Stomach (tissue), 9 donors: ENCODE results near the gene NISCH. TPM values are rescaled to one million over a fixed set of nuclear protein-coding genes. Genes with fewer than 3 reads are reported as not detected.

ENCODE experiments used
- DNase-seq, 2 donors: peaks; one replicate each; pipeline versions ENCODE4 v3.0.0 to v3.0.0-alpha.2; 2013 to 2019
- H3K27ac ChIP-seq, 5 donors: fragments of 200-600 bp in 4 of 5; sonication (generic) in 4 of 5; one replicate each; pipeline ENCODE4 v1.5.1; 2013 to 2019; ENCODE audit warnings: mild to moderate bottlenecking in 1 of 5, moderate library complexity in 1 of 5
- H3K27me3 ChIP-seq, 3 donors: fragments of 200-600 bp; sonication (generic); one replicate each; pipeline ENCODE4 v1.5.1; 2017 to 2019; ENCODE audit warnings: mixed run types in 1 of 3
- H3K36me3 ChIP-seq, 4 donors: fragments of 200-600 bp; sonication (generic); 1 replicate in 3 of 4; 2 replicates in 1 of 4; pipeline ENCODE4 v1.5.1; 2016 to 2019
- H3K4me1 ChIP-seq, 4 donors: fragments of 200-600 bp; sonication (generic); one replicate each; pipeline ENCODE4 v1.5.1; 2016 to 2019
- H3K4me3 ChIP-seq, 4 donors: fragments of 200-600 bp; sonication (generic) in 3 of 4; one replicate each; pipeline ENCODE4 v1.5.1; 2016 to 2019; ENCODE audit warnings: mild to moderate bottlenecking in 1 of 4
- H3K9me3 ChIP-seq, 4 donors: fragments of 200-600 bp; sonication (generic); one replicate each; pipeline ENCODE4 v1.5.1; 2016 to 2019
- CTCF ChIP-seq, 7 experiments: fragments of 450-650 bp in 4 of 7; fragments of 200-600 bp in 3 of 7; sonication (generic) in 3 of 7; IDR thresholded peaks; one replicate each; pipeline ENCODE4 v1.5.1; 2016 to 2019; ENCODE audit warnings: antibody characterized with exemption in 7 of 7, control low read depth in 2 of 7, mild to moderate bottlenecking in 1 of 7
- EP300 ChIP-seq: sonication (generic); formaldehyde crosslinking; IDR thresholded peaks from one replicate; pipeline ENCODE4 v1.6.1; 2017; ENCODE audit warnings: antibody characterized with exemption
- POLR2A ChIP-seq, 4 donors: fragments of 450-650 bp; IDR thresholded peaks; one replicate each; pipeline ENCODE4 v1.6.1; 2016; ENCODE audit warnings: antibody characterized with exemption in 4 of 4, control low read depth in 2 of 4, mild to moderate bottlenecking in 1 of 4, moderate library complexity in 1 of 4
- POLR2AphosphoS5 ChIP-seq, 3 donors: sonication (generic); formaldehyde crosslinking; IDR thresholded peaks; one replicate each; pipeline ENCODE4 v1.6.1; 2016; ENCODE audit warnings: antibody characterized with exemption in 3 of 3
- WGBS, 5 donors: extraction: QIAGEN DNeasy Blood & Tissue Kit in 3 of 5; methylation state at CpG; one replicate each; pipeline versions ENCODE4 v1.1.5 to v1.1.7; 2013 to 2018; 5-methylcytosine and 5-hydroxymethylcytosine counted together
- intact Hi-C: fragments of 100-400 bp; cut with DNase I; formaldehyde crosslinking; loops from one replicate; pipeline ENCODE4 v1.15.1; 2023; ENCODE audit warnings: low total_unique reads
- polyA plus RNA-seq, 3 donors: library from polyadenylated mRNA; stranded (reverse); fragments of 200-250 nt; gene quantifications; one replicate each; pipeline ENCODE4 v1.2.3, GENCODE V29; 2013
- total RNA-seq, 5 donors: library from RNA; depleted of rRNA; stranded (reverse); fragments of >200 nt; gene quantifications; one replicate each; pipeline versions ENCODE4 v1.1.0 to v1.2.3, GENCODE V29; 2014 to 2016
- donor health status: healthy with polysubstance abuse.
- donor health status: Bipolar disorder and iron deficiency.
- donor health status: healthy.

NISCH gene
- total and polyA plus RNA-seq, 8 donors, result 18.3 to 456 (median 69.9) TPM

DNA sequence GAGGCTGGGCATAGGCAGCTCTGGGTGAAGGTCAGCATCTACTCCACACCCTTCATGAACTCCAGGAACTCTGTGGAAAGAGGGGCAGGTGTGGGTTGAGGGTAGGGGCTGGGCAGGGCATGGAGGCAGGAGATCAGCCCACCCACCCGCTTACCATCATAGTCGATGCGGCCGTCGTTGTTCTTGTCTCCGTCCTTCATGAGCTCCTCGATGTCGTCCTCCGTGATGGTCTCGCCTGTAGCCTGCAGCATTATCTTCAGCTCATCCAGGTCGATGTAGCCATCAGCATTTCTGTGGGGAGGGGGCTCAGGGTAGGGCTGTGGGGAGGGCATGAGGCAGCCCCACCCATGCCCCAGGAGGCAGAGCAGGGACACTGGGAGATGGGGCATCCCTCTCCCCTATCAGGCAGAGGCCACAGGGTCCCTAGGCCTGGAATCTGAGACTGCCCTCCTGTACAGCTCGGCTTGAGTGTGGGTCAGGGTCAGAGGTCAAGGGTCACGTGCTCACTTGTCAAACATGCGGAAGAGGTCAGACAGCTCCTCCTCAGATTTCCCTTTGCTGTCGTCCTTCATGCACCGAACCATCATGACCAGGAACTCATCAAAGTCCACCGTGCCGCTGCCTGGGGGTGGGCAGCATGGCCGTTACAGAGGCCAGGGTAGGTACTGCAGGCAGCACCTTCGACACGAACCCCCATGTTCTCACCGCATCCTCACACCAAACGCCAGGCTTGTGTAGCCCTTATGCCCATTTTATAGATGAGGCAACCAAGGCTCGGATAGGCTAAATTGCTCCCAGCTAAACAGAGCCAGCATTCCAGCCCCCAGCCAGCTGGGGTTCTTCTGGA, 3.9 kb upstream of the NISCH start:
- DNase-seq, result peak in 1 of 2 donors; percentile 18
- Histone ChIP-seq H3K27me3 (no peaks in the 10 kb centered on the region), H3K9me3 (no peaks in the 10 kb centered on the region), H3K4me3 (no peak overlapping the region), H3K27ac (no peak overlapping the region), H3K36me3 (no peaks in the 10 kb centered on the region), H3K4me1 (peaks cover 26 to 53% (median 43%) of the 10 kb centered on the region in 4 donors)
- 78 to 90% (median 83%) methylated on average over 23 to 24 of the region's 24 CpGs for WGBS, 5 donors
- TF ChIP-seq POLR2AphosphoS5 (IDR thresholded peaks at IDR 0.05), result no peak
- no peak for TF ChIP-seq EP300
- TF ChIP-seq CTCF (IDR thresholded peaks at IDR 0.05), result no peak
- no peak for TF ChIP-seq POLR2A (IDR thresholded peaks at IDR 0.05)
- intact Hi-C loops, result no loop called here

DNA sequence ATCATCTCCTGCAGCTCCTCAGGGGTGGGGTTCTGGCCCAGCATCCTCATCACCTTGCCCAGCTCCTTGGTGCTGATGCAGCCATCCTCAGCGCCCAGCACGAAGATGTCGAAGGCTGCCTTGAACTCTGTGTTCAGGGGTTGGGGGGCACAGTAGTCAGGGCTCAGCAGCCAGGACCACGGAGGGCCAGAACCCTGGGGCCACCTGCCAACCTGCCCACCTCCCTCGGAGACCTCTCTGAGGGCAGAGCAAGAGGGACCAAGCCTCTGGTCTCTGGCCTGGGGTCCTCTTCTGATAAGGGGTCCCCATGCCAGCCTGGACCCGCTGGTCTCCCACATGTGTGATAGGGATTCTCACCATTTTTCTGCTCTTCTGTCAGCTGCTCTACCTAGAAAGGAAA, 3.3 kb upstream of the NISCH start:
- H3K27me3 ChIP-seq, result no peaks in the 10 kb centered on the region
- DNase-seq, result peak in 1 of 2 donors; percentile 6
- no peaks in the 10 kb centered on the region for H3K9me3 ChIP-seq
- intact Hi-C loops, result no loop called here
- TF ChIP-seq POLR2A (IDR thresholded peaks at IDR 0.05) (no peak), CTCF (IDR thresholded peaks at IDR 0.05) (no peak), POLR2AphosphoS5 (IDR thresholded peaks at IDR 0.05) (no peak), EP300 (no peak)
- H3K4me1 ChIP-seq, result peaks cover 32 to 54% (median 46%) of the 10 kb centered on the region in 4 donors
- H3K27ac ChIP-seq, result no peak overlapping the region
- H3K4me3 ChIP-seq, result no peak overlapping the region
- no peaks in the 10 kb centered on the region for H3K36me3 ChIP-seq
- WGBS, 5 donors, result 75 to 96% (median 94%) methylated on average over 1 to 6 of the region's 6 CpGs

GRCh38 chr3:52452570-52453221, 2.7 kb upstream of the NISCH start:
- Histone ChIP-seq H3K4me3 (no peak overlapping the region), H3K4me1 (peaks cover 35 to 58% (median 51%) of the 10 kb centered on the region in 4 donors), H3K9me3 (no peaks in the 10 kb centered on the region), H3K27me3 (no peaks in the 10 kb centered on the region), H3K27ac (no peak overlapping the region), H3K36me3 (peaks cover 0 to 5% (median 4%) of the 10 kb centered on the region in 4 donors)
- intact Hi-C loops, result no loop called here
- DNase-seq, result peak in 1 of 2 donors; percentile 45
- whole genome bisulfite sequencing, 5 donors, result 38 to 62% (median 44%) methylated on average over 6 to 11 of the region's 11 CpGs
- TF ChIP-seq CTCF (IDR thresholded peaks at IDR 0.05) (no peak), POLR2AphosphoS5 (IDR thresholded peaks at IDR 0.05) (no peak), POLR2A (IDR thresholded peaks at IDR 0.05) (no peak), EP300 (no peak)

GRCh38 chr3:52453496-52454249, 1.7 kb upstream of the NISCH start, which contains the start of gene TNNC1:
Gene TNNC1 (minus strand): TSS chr3:52454041. CDS start chr3:52454015, 26 bp downstream.
- peaks cover 35 to 59% (median 56%) of the 10 kb centered on the region in 4 donors for H3K4me1 ChIP-seq
- peaks cover 3 to 14% (median 14%) of the 10 kb centered on the region in 4 donors for H3K36me3 ChIP-seq
- peak; percentile 40 to 73 for DNase-seq
- H3K27ac ChIP-seq, result peak within 1 kb of the TSS; percentile 81 to 94 (median 90)
- intact Hi-C loops, result no loop called here
- TF ChIP-seq CTCF (IDR thresholded peaks at IDR 0.05) (no peak), EP300 (no peak), POLR2AphosphoS5 (IDR thresholded peaks at IDR 0.05) (no peak), POLR2A (IDR thresholded peaks at IDR 0.05) (no peak)
- WGBS, 5 donors, result 45 to 61% (median 58%) methylated on average over 15 to 16 of the region's 16 CpGs
- no peaks in the 10 kb centered on the region for H3K27me3 ChIP-seq
- H3K4me3 ChIP-seq, result peak within 1 kb of the TSS; percentile 79 to 97 (median 88)
- no peaks in the 10 kb centered on the region for H3K9me3 ChIP-seq
